Aorta (tissue), 5 donors: ENCODE measurements around the gene KIF16B. TPM values are rescaled to one million over a fixed set of nuclear protein-coding genes. Genes with fewer than 3 reads are reported as not detected.
"Not testable (repeated sequence)": the region's sequence is repeated elsewhere in the genome, so short reads cannot be mapped to it uniquely, and the experiment has no call there.

Experiments
- ATAC-seq: fragments of 200-7000 bp; cut with Tn5 transposase; one replicate; pipeline ENCODE4 v1.9.1; 2022; ENCODE audit warnings: moderate library complexity; ENCODE audit not compliant: low FRiP score
- DNase-seq, 2 donors: peaks; one replicate each; pipeline ENCODE4 v3.0.0-alpha.2; 2020
- H3K27ac ChIP-seq, 2 donors: one replicate each; pipeline ENCODE4 v1.5.1; 2013; ENCODE audit warnings: low read length in 2 of 2, mild to moderate bottlenecking in 2 of 2, moderate library complexity in 2 of 2, control low read depth in 1 of 2, inconsistent platforms in 1 of 2, low read depth in 1 of 2
- H3K27me3 ChIP-seq, 2 donors: one replicate each; pipeline ENCODE4 v1.6.1; 2013; ENCODE audit warnings: control low read depth in 1 of 2, low read length in 1 of 2, mild to moderate bottlenecking in 1 of 2, moderate library complexity in 1 of 2; ENCODE audit not compliant: insufficient read depth in 2 of 2, control insufficient read depth in 1 of 2
- H3K36me3 ChIP-seq, 2 donors: one replicate each; pipeline ENCODE4 v1.6.1; 2013; ENCODE audit warnings: control low read depth in 1 of 2, low read length in 1 of 2, mild to moderate bottlenecking in 1 of 2; ENCODE audit not compliant: insufficient read depth in 2 of 2, control insufficient read depth in 1 of 2
- H3K4me1 ChIP-seq, 2 donors: one replicate each; pipeline ENCODE4 v1.6.1; 2013; ENCODE audit warnings: low read length in 2 of 2, control low read depth in 1 of 2, mild to moderate bottlenecking in 1 of 2, moderate library complexity in 1 of 2; ENCODE audit not compliant: insufficient read depth in 2 of 2, control insufficient read depth in 1 of 2
- H3K4me3 ChIP-seq, 2 donors: one replicate each; pipeline ENCODE4 v1.5.1; 2013; ENCODE audit warnings: low read length in 2 of 2, control low read depth in 1 of 2, mild to moderate bottlenecking in 1 of 2
- H3K9me3 ChIP-seq: one replicate; pipeline ENCODE4 v1.6.1; 2013; ENCODE audit warnings: mild to moderate bottlenecking, low read length; ENCODE audit not compliant: control insufficient read depth
- WGBS, 2 donors: extraction: QIAGEN DNeasy Blood & Tissue Kit; methylation state at CpG; one replicate each; pipeline ENCODE4 v1.1.7; 2013; 5-methylcytosine and 5-hydroxymethylcytosine counted together
- intact Hi-C, 2 donors: fragments of 100-400 bp; cut with DNase I; formaldehyde crosslinking; loops; one replicate each; pipeline versions ENCODE4 v1.14.2 to v1.15.0; 2022
- polyA plus RNA-seq, 2 donors: library from polyadenylated mRNA; stranded (reverse); fragments of 200-250 nt; gene quantifications; one replicate each; pipeline ENCODE4 v1.2.3, GENCODE V29; 2013
- total RNA-seq, 2 donors: library from RNA; stranded (reverse); fragmentation: NEBNext Ultra II Directional; extraction: Animal tissue kit (Norgen Biotek cat#: 25700); gene quantifications; one replicate each; pipeline ENCODE4 v1.2.1, GENCODE V29; 2021
- donor health status: healthy with polysubstance abuse.
- donor health status: Bipolar disorder and iron deficiency.
- donor health status: DM: no; HTN: no; CAD: no.
- donor health status: DM: no; HTN: no; CAD: no.
- donor health status: DM: yes; HTN: yes; CAD: no.

KIF16B gene
- total and polyA plus RNA-seq, 4 donors: 6.5 to 20.6 (median 13.8) TPM

- H3K36me3 ChIP-seq: no peaks in the 10 kb centered on the region
- no peaks in the 10 kb centered on the region for H3K27me3 ChIP-seq
- ATAC-seq (no peak), DNase-seq (no peak)
- H3K9me3 ChIP-seq: no peaks in the 10 kb centered on the region
- intact Hi-C loops: no loop called here
- H3K4me3 ChIP-seq: no peak overlapping the region
- no peak overlapping the region for H3K27ac ChIP-seq
- H3K4me1 ChIP-seq: no peaks in the 10 kb centered on the region
- 96 to 97% methylated on average over 1 of the region's 1 CpG for WGBS, 2 donors
Observed at GRCh38 chr20:16229813-16230212, 343.4 kb downstream of the KIF16B start.

DNA sequence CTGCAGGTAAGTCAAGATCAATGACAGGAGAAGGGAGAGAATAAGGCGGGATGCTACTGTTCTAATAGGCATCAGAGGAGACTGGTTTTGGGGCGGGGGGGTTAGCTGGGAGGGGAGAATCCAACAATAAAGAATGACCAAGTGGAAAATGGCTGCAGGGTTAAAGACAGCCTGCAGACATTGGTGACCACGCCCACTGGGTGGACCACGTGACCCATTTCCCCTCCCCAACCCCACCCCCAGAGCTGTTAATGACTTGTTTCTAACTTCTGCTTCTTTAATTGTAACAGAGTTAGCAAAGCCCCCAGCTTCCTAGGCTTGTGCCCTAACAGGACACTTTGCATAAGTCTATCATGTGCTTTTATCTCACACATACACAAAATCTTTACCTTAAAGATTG, 344.5 kb downstream of the KIF16B start:
- DNase-seq: no peak
- 91% methylated on average over 4 of the region's 4 CpGs for WGBS, 2 donors
- no peaks in the 10 kb centered on the region for H3K36me3 ChIP-seq
- no peaks in the 10 kb centered on the region for H3K27me3 ChIP-seq
- H3K4me1 ChIP-seq: no peaks in the 10 kb centered on the region
- H3K9me3 ChIP-seq: no peaks in the 10 kb centered on the region
- H3K4me3 ChIP-seq: no peak overlapping the region
- no peak overlapping the region for H3K27ac ChIP-seq
- no peak for ATAC-seq
- intact Hi-C loops: no loop called here

- H3K36me3 ChIP-seq, DNase-seq, H3K27me3 ChIP-seq, ATAC-seq, H3K27ac ChIP-seq, intact Hi-C loops, H3K4me3 ChIP-seq, H3K4me1 ChIP-seq, H3K9me3 ChIP-seq: not testable (repeated sequence)
- WGBS, 2 donors: 86 to 87% methylated on average over 12 to 18 of the region's 27 CpGs
Observed at GRCh38 chr20:16226961-16227360, 346.3 kb downstream of the KIF16B start.

DNA sequence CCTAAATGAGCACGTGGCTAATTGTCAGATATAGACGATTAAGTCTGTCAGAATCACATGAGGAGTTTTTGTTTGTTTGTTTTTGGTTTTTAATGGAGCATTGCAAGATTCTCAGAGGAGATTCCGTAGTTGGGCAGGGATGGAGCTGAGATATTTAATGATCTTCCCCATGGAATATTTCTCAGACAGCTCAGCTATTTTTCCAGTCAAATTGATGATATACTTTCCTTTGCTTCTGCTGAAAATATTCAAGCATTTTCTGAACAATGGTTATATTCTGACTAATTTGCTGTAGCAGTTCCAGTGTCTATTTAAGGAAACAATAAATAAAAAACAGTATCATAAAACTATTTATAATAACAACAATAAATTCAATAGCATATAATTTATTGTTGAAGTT, 348.4 kb downstream of the KIF16B start:
- no peaks in the 10 kb centered on the region for H3K4me1 ChIP-seq
- ATAC-seq: no peak
- WGBS, 2 donors: 39 to 42% methylated on average over 3 of the region's 3 CpGs
- no peak overlapping the region for H3K4me3 ChIP-seq
- H3K36me3 ChIP-seq: no peaks in the 10 kb centered on the region
- no peak overlapping the region for H3K27ac ChIP-seq
- intact Hi-C loops: no loop called here
- H3K27me3 ChIP-seq: no peaks in the 10 kb centered on the region
- no peak for DNase-seq
- peaks cover 1% of the 10 kb centered on the region for H3K9me3 ChIP-seq

DNA sequence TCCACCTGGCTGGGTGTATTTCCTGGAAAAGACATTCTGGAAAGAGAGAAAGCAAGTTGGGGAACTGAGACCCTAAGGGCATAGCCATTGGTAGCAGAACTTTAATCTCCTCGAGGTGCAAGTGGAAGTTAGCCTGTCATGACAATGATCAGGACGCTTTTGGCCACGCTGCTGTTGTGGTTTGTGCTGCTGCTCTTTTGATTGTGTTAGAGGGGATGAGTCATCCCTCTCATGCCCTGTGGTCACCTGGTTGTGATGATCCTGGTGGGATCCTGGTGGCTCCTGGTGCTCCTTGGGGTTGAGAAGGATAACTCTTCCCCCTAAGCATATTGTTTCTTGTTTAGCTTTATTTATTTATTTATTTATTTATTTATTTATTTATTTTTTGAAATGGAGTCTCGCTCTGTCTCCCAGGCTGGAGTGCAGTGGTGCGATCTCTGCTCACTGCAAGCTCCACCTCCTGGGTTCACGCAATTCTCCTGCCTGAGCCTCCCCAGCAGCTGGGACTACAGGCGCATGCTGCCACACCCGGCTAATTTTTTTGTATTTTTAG, 350.3 kb downstream of the KIF16B start:
- no peak overlapping the region for H3K27ac ChIP-seq
- H3K4me3 ChIP-seq: no peak overlapping the region
- H3K9me3 ChIP-seq: peaks cover 1% of the 10 kb centered on the region
- no peak for ATAC-seq
- intact Hi-C loops: no loop called here
- H3K27me3 ChIP-seq: no peaks in the 10 kb centered on the region
- no peak for DNase-seq
- 94 to 98% methylated on average over 8 of the region's 8 CpGs for WGBS, 2 donors
- no peaks in the 10 kb centered on the region for H3K4me1 ChIP-seq
- H3K36me3 ChIP-seq: no peaks in the 10 kb centered on the region

Other genes with a start within 250 kb of the KIF16B start
- 10 to 100 TPM; 36.0 to 39.4 TPM for gene SNRPB2, start 156.6 kb upstream of the KIF16B start, total RNA-seq
- 10 to 100 TPM; 50.6 to 63.9 TPM for gene SNRPB2, start 156.6 kb upstream of the KIF16B start, polyA plus RNA-seq
- not detected for gene OTOR, start 174.9 kb upstream of the KIF16B start, total RNA-seq
- not detected for gene OTOR, start 174.9 kb upstream of the KIF16B start, polyA plus RNA-seq